Activated CD8-positive, alpha-beta T cell treated with anti-CD3 and anti-CD28 coated beads for 36 hours (primary cell): ENCODE measurements around the gene LHX4. TPM values are rescaled to one million over a fixed set of nuclear protein-coding genes. Genes with fewer than 3 reads are reported as not detected.

Source experiments
- ATAC-seq: fragments of 200-7000 bp; cut with Tn5 transposase; one replicate; pipeline ENCODE4 v1.10.0; 2021; ENCODE audit warnings: mild to moderate bottlenecking, moderate library complexity
- CTCF ChIA-PET: fragments of 350-600 bp; sonication (Branson Sonifier 250); formaldehyde crosslinking; loops from one replicate; lab custom pipeline; 2021; ENCODE audit warnings: antibody characterized with exemption; lab: Charles Lee
- POLR2A ChIA-PET: fragments of 350-600 bp; sonication (Branson Sonifier 250); formaldehyde crosslinking; loops from one replicate; lab custom pipeline; 2021; ENCODE audit warnings: antibody characterized with exemption; lab: Charles Lee
- DNase-seq: peaks from one replicate; pipeline ENCODE4 v3.0.0-alpha.2; 2020
- H3K27ac Mint-ChIP-seq: one replicate; pipeline ENCODE4 v1.8.0; 2021; ENCODE audit warnings: mild to moderate bottlenecking, mixed read lengths
- H3K27me3 Mint-ChIP-seq: one replicate; pipeline ENCODE4 v1.8.0; 2021; ENCODE audit warnings: mixed read lengths
- H3K36me3 Mint-ChIP-seq: one replicate; pipeline ENCODE4 v1.8.0; 2021; ENCODE audit warnings: low read depth, mixed read lengths
- H3K4me1 Mint-ChIP-seq: one replicate; pipeline ENCODE4 v1.8.0; 2021; ENCODE audit warnings: low read depth, mixed read lengths
- H3K4me3 Mint-ChIP-seq: one replicate; pipeline ENCODE4 v1.8.0; 2021; ENCODE audit warnings: mild to moderate bottlenecking, moderate library complexity, mixed read lengths
- H3K9me3 Mint-ChIP-seq: one replicate; pipeline ENCODE4 v1.8.0; 2021; ENCODE audit warnings: mixed read lengths
- intact Hi-C: fragments of 100-400 bp; cut with micrococcal nuclease; formaldehyde crosslinking; loops from one replicate; pipeline ENCODE4 v1.10.0; 2022
- total RNA-seq, 2 experiments: library from RNA; stranded (reverse); gene quantifications; one replicate each; pipeline ENCODE4 v1.2.3, GENCODE V29; 2021
- TF ChIP-seq, protein P1 (sequence below): fragments of 200-600 bp; IDR thresholded peaks from one replicate; pipeline ENCODE4 v1.8.0; 2022; ENCODE audit warnings: antibody characterized with exemption, mild to moderate bottlenecking

LHX4 gene
- total RNA-seq, 2 experiments from 2014 or later = not detected

DNA sequence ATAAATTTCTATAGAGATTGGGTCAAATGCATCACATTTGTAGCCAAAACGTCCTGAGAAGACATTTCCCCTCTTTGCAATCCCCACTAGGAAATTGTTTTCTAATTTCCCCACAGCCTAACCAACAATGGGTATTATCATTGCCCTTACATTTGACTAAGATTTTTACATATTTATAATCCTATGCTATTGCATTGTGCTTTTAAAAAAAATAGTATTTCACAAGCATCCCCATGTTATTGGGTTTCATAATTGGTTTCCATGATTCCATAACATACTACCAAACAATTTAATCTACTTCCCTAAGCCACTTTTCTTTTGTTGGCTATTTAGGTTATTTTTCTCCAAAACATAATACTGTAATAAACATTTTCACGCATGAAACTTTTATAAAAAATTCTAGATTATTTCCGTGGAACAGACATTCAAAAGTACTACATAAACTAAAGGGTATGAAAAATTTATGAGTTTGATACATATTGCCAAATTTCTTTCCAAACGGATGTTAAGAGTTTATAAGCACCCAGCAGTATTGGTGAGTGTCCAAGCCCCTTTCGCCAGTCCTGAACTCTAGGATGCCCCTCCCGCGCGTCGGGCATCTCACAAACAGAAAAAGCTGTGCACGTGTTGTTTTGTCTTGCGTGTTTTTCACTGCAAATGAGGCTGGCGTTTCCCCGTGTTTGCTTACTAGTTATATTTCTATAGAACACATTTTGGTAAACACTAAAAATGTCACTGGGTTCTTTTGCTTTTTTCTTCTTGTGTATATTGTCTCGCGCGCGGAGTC, 2.0 kb upstream of the LHX4 start:
- Mint-ChIP-seq H3K27me3 (peaks cover 50% of the 10 kb centered on the region), H3K27ac (no peak overlapping the region), H3K4me1 (peaks cover 14% of the 10 kb centered on the region), H3K4me3 (peak overlapping the region; percentile 54), H3K9me3 (no peaks in the 10 kb centered on the region), H3K36me3 (no peaks in the 10 kb centered on the region)
- TF ChIP-seq, protein P1, sequence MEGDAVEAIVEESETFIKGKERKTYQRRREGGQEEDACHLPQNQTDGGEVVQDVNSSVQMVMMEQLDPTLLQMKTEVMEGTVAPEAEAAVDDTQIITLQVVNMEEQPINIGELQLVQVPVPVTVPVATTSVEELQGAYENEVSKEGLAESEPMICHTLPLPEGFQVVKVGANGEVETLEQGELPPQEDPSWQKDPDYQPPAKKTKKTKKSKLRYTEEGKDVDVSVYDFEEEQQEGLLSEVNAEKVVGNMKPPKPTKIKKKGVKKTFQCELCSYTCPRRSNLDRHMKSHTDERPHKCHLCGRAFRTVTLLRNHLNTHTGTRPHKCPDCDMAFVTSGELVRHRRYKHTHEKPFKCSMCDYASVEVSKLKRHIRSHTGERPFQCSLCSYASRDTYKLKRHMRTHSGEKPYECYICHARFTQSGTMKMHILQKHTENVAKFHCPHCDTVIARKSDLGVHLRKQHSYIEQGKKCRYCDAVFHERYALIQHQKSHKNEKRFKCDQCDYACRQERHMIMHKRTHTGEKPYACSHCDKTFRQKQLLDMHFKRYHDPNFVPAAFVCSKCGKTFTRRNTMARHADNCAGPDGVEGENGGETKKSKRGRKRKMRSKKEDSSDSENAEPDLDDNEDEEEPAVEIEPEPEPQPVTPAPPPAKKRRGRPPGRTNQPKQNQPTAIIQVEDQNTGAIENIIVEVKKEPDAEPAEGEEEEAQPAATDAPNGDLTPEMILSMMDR = no peak
- CTCF ChIA-PET = no interaction called here
- POLR2A ChIA-PET = no interaction called here
- no peak for ATAC-seq
- intact Hi-C loops = no loop called here
- no peak for DNase-seq

DNA sequence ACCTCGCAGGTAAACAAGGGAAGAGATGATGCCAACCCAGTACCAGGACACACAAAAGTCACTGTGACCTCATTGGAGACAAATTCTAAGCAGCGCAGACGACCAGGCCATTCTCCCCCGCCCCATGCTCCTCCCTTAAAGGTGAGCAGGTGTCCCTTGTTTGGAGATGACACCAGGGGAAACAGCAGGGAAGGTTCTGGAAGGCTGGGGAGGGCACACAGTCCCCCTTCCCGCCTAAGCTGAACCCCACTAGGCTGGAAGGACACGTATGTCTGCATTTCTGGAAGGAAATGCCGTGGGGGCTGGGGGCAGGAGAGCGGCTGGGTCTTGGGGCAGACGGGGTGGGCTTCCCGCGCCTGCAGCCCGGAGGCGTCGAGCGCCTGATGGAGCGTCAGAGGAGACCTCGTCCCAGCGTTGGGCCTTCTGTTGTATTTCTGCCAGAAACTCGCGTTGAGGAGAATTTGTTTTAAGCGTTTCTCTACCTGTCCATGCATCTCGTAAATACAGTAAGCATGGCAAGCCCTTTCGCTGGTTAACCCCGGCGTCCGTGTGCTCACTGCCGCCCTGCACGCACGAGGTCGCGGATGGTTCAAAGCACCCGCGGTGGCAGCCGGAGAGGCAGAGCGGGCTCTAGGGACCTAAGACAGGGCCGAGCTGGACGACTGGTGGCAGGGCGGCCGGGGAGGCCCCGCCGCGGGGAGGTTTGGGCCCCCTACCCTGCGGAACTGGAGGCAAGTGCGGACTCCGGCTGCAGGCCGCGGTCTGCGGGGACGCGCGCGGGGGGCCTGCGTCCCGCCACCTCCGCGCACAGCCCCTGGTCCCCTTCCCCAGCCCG, 1.2 kb upstream of the LHX4 start:
- DNase-seq (peak; percentile 29), ATAC-seq (peak; percentile 3)
- peaks cover 56% of the 10 kb centered on the region for H3K27me3 Mint-ChIP-seq
- CTCF ChIA-PET = no interaction called here
- intact Hi-C loops = no loop called here
- peaks cover 16% of the 10 kb centered on the region for H3K4me1 Mint-ChIP-seq
- no peaks in the 10 kb centered on the region for H3K36me3 Mint-ChIP-seq
- POLR2A ChIA-PET = no interaction called here
- no peak overlapping the region for H3K27ac Mint-ChIP-seq
- TF ChIP-seq, protein P1 = no peak
- no peaks in the 10 kb centered on the region for H3K9me3 Mint-ChIP-seq
- H3K4me3 Mint-ChIP-seq = peak overlapping the region; percentile 57

GRCh38 chr1:180230416-180230790, 339 bp downstream of the LHX4 start:
- H3K4me3 Mint-ChIP-seq = peak overlapping the region; percentile 65
- peaks cover 27% of the 10 kb centered on the region for H3K4me1 Mint-ChIP-seq
- peaks cover 66% of the 10 kb centered on the region for H3K27me3 Mint-ChIP-seq
- no peaks in the 10 kb centered on the region for H3K36me3 Mint-ChIP-seq
- ATAC-seq = peak; percentile 39
- TF ChIP-seq, protein P1 = no peak
- intact Hi-C loops = no loop called here
- POLR2A ChIA-PET = no interaction called here
- DNase-seq = peak; percentile 51
- no peak overlapping the region for H3K27ac Mint-ChIP-seq
- CTCF ChIA-PET = no interaction called here
- no peaks in the 10 kb centered on the region for H3K9me3 Mint-ChIP-seq

DNA sequence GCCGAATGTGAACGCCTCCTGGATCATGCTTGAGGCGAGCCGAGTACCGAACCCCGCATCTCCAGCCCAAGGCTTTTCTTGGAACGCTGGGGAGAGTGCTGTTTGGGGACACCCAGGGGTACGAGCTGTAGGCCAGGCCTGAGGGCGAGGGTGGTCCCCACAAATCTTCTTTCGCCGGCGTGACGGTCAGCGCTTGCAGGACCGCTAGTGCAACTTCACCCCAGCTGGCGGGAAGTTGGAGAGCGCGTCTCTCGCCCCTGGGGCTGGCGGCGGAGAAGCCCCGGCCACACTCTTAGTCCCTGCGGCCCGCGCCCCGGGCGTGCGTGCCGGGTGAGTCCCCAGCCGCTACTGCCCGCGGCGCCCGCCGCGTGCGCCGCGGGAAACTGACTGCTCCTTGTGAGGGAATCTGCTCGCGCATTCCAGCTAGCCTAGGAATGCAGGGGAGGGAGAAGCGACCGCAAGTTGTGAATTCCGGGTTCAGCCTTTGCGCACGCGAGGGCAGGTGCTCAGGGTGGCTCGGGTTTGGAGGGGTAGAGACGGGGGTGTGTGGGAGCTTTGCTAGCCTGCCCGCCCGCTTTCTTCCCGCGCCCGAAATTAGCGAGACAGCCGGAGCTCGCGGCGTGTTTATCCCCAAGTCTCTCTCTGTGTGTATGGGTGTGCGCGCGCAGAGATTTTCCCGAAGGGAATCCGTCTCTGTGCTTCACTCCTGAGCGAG, 884 bp downstream of the LHX4 start:
- no peak overlapping the region for H3K27ac Mint-ChIP-seq
- peak; percentile 19 for DNase-seq
- POLR2A ChIA-PET = no interaction called here
- peaks cover 69% of the 10 kb centered on the region for H3K27me3 Mint-ChIP-seq
- no peak for ATAC-seq
- no peaks in the 10 kb centered on the region for H3K9me3 Mint-ChIP-seq
- TF ChIP-seq, protein P1 = no peak
- CTCF ChIA-PET = interaction anchor here (1.0 to 1.5 kb wide), 4 partner anchors 14 to 247 kb away, joined by 3 to 6 read pairs (median 4); no protein-coding TSS in a partner anchor
- no peaks in the 10 kb centered on the region for H3K36me3 Mint-ChIP-seq
- peak overlapping the region; percentile 65 for H3K4me3 Mint-ChIP-seq
- intact Hi-C loops = no loop called here
- H3K4me1 Mint-ChIP-seq = peaks cover 30% of the 10 kb centered on the region
